Hepatocyte (in vitro differentiated cells): ENCODE measurements around the gene ARHGAP11A.

Source experiments
- CTCF ChIP-seq: fragments of 200-600 bp; sonication (generic); IDR thresholded peaks from 2 replicates; pipeline ENCODE4 v1.5.1; 2016; ENCODE audit warnings: antibody characterized with exemption, mild to moderate bottlenecking; ENCODE audit not compliant: poor library complexity
- EZH2 ChIP-seq: fragments of 200-600 bp; sonication (generic); IDR thresholded peaks from 2 replicates; pipeline ENCODE4 v1.6.1; 2016; ENCODE audit warnings: antibody characterized with exemption, mild to moderate bottlenecking, borderline replicate concordance
- EZH2phosphoT487 ChIP-seq: fragments of 200-600 bp; sonication (generic); IDR thresholded peaks from one replicate; pipeline ENCODE4 v1.6.1; 2018; ENCODE audit warnings: antibody characterized with exemption, mild to moderate bottlenecking, low read depth, moderate library complexity; ENCODE audit not compliant: unreplicated experiment, severe bottlenecking

- peak; percentile 31 for TF ChIP-seq CTCF
- no peak for TF ChIP-seq EZH2
- no peak for TF ChIP-seq EZH2phosphoT487
Measured at GRCh38 chr15:32649342-32649741, 34.0 kb downstream of the ARHGAP11A start.
